SK-N-MC (cell line): ENCODE data around the gene HYI.
A peak's percentile ranks its signal among the peaks of the same experiment; 100 is the strongest.
"Not testable (repeated sequence)": the region's sequence is repeated elsewhere in the genome, so short reads cannot be mapped to it uniquely, and the experiment has no call there.

Source experiments
- DNase-seq: peaks from one replicate; pipeline ENCODE4 v3.0.0-alpha.2; 2011; ENCODE audit warnings: low read depth, low spot score
- H3K27ac ChIP-seq: fragments of 200-600 bp; sonication (generic); 2 replicates; pipeline ENCODE4 v1.5.1; 2016; ENCODE audit warnings: mixed run types
- H3K36me3 ChIP-seq: fragments of 200-600 bp; sonication (generic); 2 replicates; pipeline ENCODE4 v1.6.1; 2017; ENCODE audit warnings: antibody characterized with exemption, low read length, mixed read lengths; ENCODE audit not compliant: insufficient read depth
- H3K4me3 ChIP-seq: fragments of 200-600 bp; sonication (generic); 2 replicates; pipeline ENCODE4 v1.5.1; 2016
- H3K9ac ChIP-seq: fragments of 200-600 bp; sonication (generic); 2 replicates; pipeline ENCODE4 v1.8.0; 2017; ENCODE audit warnings: mixed run types, mixed read lengths; ENCODE audit not compliant: insufficient read length
- H3K9me3 ChIP-seq: fragments of 200-600 bp; sonication (generic); 2 replicates; pipeline ENCODE4 v1.6.1; 2017; ENCODE audit warnings: low read depth, mild to moderate bottlenecking, antibody characterized with exemption, low read length, moderate library complexity, mixed read lengths
- EZH2 ChIP-seq: fragments of 200-600 bp; sonication (generic); IDR thresholded peaks from one replicate; pipeline ENCODE4 v1.6.1; 2017; ENCODE audit warnings: antibody characterized with exemption
- FOXP2 ChIP-seq: optimal IDR thresholded peaks from 2 replicates; pipeline ENCODE3; 2011; ENCODE audit warnings: mild to moderate bottlenecking, moderate library complexity; ENCODE audit not compliant: insufficient read depth; ENCODE audit errors: extremely low read length, control extremely low read depth
- POLR2AphosphoS5 ChIP-seq: IDR thresholded peaks from 2 replicates; pipeline ENCODE4 v1.6.1; 2012; ENCODE audit warnings: mild to moderate bottlenecking, low read depth, low read length, borderline replicate concordance

HYI gene

DNA sequence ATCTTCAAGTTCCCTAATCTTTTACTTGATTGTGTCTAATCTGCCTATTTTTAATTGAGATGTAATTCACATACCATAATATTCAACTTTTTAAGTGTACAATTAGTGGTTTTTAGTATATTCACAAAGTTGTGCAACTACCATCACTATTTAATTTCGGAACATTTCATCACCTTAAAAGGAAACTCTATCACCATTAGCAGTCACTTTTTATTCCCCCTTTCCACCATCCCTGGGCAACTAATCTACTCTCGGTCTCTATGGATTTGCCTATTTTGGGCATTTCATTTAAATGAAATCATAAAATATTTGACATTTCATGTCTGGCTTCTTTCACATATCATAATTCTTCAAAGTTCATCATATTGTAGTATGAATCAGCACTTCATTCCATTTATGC is 30.6 kb upstream of the HYI start:
- DNase-seq, result no peak
- Histone ChIP-seq H3K9ac (no peak overlapping the region), H3K36me3 (no peaks in the 10 kb centered on the region), H3K9me3 (peaks cover 5% of the 10 kb centered on the region; the same call in 1 of the 2 replicates), H3K27ac (no peak overlapping the region), H3K4me3 (no peak overlapping the region)
- TF ChIP-seq POLR2AphosphoS5 (no peak), EZH2 (no peak), FOXP2 (no peak)

DNA sequence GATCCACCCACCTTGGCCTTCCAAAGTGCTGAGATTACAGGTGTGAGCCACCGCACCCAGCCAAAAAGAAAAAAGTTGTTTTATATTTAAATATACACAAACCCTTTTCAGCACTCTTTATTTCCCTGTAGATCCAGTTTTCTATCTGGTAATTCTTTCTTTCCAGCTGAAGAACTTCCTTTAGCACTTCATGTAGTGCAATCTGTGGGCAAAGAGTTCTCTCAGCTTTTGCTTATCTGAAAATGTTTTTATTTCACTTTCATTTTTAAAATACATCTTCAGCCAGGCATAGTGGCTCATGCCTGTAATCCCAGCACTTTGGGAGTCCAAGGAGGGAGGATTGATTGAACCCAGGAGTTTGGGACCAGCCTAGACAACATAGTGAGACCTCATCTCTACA is 28.5 kb upstream of the HYI start:
- no peak for TF ChIP-seq POLR2AphosphoS5
- no peak for TF ChIP-seq EZH2
- no peak for TF ChIP-seq FOXP2
- no peak overlapping the region for H3K4me3 ChIP-seq
- no peaks in the 10 kb centered on the region for H3K9me3 ChIP-seq
- no peak overlapping the region for H3K27ac ChIP-seq
- DNase-seq, result no peak
- H3K9ac ChIP-seq, result no peak overlapping the region
- no peaks in the 10 kb centered on the region for H3K36me3 ChIP-seq

DNA sequence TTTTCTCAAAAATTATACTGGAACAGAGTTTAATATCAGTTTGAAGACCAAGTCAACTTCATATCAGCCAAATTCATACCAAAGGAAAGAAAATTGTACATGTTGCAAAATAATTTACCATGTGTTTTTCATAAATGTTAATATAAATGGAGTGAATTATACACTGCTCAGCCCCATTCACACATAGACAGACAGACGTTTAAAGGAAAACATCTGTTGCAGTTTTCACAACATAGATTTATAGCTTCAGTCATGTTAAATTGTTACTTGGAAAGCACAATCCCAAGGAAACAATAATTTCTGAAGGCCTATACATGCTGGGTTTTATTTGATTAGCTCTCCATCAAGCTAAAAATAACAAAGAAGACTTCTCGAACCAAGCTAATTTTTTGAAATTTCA is 27.8 kb upstream of the HYI start:
- Histone ChIP-seq H3K9ac (no peak overlapping the region), H3K27ac (peak overlapping the region; percentile 52; the same call in 1 of the 2 replicates), H3K9me3 (no peaks in the 10 kb centered on the region), H3K4me3 (peak overlapping the region; percentile 16; the same call in 1 of the 2 replicates), H3K36me3 (no peaks in the 10 kb centered on the region)
- peak; percentile 70 for DNase-seq
- TF ChIP-seq FOXP2 (no peak), POLR2AphosphoS5 (peak; percentile 42; the same call in 1 of the 2 replicates)

DNA sequence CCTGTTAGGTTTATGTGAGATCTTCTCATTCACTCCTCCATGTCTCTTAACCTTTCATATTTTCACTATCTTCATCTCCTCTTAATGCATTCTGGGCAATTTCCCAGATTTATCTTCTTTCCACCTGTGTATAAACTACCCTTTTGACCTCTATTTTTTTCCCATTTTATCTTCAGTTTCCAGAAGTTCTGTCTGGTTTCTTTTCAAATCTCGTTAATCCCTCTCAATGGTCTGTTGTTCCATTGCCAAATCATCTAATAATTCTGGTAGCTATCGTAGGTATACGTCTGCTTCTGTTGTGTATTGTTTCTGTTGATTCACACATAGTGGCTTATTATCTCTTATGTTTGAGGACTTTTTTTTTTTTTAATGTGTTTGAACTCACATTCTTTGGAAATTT is 25.7 kb upstream of the HYI start:
- H3K36me3 ChIP-seq, result no peaks in the 10 kb centered on the region
- H3K4me3 ChIP-seq, result no peak overlapping the region
- H3K9me3 ChIP-seq, result no peaks in the 10 kb centered on the region
- H3K27ac ChIP-seq, result no peak overlapping the region
- TF ChIP-seq POLR2AphosphoS5 (no peak), FOXP2 (no peak), EZH2 (no peak)
- H3K9ac ChIP-seq, result no peak overlapping the region
- DNase-seq, result no peak

DNA sequence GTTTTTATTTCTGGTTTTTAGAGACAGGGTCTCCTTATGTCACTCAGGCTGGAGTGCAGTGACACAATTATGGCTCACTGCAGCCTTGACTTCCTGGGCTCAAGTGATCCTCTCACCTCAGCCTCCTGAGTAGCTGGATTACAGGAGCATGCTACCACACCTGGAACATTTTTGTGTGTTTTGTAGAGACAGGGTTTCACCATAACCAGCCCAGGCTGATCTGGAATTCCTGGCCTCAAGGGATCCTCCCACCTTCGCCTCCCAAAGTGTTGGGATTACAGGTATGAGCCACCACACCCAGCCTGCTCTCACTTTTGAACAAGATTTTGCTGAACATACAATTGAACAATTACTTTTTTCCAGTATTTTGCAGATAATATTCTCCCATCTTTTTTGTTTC is 24.0 kb upstream of the HYI start:
- DNase-seq, result no peak
- no peaks in the 10 kb centered on the region for H3K36me3 ChIP-seq
- H3K9me3 ChIP-seq, result no peaks in the 10 kb centered on the region
- no peak for TF ChIP-seq EZH2
- TF ChIP-seq FOXP2, result no peak
- H3K27ac ChIP-seq, result no peak overlapping the region
- no peak overlapping the region for H3K4me3 ChIP-seq
- no peak overlapping the region for H3K9ac ChIP-seq

DNA sequence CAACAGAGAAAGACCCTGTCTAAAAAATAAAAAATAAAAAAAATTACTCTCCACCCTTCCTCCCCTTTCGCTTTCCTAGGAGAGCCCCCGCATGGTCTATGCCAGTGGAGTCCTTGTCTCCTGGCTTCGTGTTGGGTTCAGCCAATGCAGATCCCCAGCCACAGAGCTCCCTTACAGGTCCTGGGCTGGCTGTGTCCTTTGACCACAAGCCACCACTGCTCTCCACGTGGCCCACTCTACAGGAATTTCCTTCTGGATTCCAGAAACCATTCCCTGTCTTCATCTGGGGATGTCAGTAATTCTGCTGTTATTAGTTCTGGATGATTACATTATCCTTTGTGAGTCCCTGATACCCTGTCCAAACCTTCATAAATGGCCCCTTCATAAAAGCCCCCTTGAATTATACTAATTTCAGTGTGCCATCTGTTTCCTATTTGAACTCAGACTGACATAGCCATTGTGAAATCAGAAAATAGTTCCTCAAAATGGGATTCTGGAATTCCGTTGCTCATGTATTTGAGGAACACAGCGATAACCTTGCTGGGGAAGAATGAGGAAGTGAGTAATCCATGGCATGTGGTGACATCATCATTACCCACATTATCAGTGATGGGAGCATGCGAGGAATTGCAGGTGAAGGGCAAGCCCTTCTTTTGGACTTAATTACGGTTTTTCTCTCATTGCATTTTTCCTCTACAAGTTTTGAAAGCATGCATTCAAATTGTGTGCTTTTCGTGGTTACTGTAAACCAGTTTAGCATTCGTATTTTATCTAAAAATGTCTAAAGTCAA is 22.1 kb upstream of the HYI start:
- H3K9me3 ChIP-seq, H3K36me3 ChIP-seq, DNase-seq, H3K27ac ChIP-seq, H3K4me3 ChIP-seq, H3K9ac ChIP-seq: not testable (repeated sequence)

DNA sequence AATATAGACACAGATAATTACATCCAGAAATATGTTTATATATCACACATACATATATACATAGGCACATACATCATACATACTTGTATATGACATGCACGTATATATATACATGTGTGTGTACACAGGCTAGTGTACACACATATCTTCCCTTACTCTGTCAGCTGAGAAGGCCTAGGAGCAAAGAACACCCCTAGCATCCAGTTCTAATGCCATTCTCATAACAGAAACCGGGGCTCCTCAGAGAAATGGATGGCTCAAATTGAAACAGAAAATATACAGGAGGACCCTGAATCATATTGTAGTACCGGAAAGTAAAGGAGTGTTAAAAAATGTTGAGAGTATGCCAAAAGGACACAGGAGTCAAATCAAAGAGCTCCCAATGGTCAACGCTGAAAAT is 19.7 kb upstream of the HYI start:
- Histone ChIP-seq H3K9me3 (no peaks in the 10 kb centered on the region), H3K4me3 (no peak overlapping the region), H3K9ac (no peak overlapping the region), H3K27ac (no peak overlapping the region), H3K36me3 (no peaks in the 10 kb centered on the region)
- no peak for DNase-seq
- TF ChIP-seq EZH2 (no peak), FOXP2 (no peak), POLR2AphosphoS5 (no peak)

DNA sequence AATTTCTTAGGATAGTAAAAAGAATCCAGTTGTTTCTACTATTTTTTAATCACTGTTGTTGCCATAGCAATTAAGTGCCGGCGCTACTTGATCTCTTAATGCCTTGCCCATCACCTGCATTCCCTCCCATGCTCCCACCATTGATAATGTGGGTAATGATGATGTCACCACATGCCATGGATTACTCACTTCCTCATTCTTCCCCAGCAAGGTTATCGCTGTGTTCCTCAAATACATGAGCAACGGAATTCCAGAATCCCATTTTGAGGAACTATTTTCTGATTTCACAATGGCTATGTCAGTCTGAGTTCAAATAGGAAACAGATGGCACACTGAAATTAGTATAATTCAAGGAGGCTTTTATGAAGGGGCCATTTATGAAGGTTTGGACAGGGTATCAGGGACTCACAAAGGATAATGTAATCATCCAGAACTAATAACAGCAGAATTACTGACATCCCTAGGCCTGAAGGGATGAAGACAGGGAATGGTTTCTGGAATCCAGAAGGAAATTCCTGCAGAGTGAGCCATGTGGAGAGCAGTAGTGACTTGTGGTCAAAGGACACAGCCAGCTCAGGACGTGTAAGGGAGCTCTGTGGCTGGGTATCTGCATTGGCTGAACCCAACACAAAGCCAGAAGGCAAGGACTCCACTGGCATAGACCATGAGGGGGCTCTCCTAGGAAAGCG is 18.9 kb upstream of the HYI start:
- not testable (repeated sequence) for H3K9me3 ChIP-seq, H3K9ac ChIP-seq, DNase-seq, H3K36me3 ChIP-seq
- 0 out of 2 replicates have a peak overlapping the region, but pooled peaks have one; percentile 4 for H3K4me3 ChIP-seq
- peak overlapping the region; percentile 51 for H3K27ac ChIP-seq

DNA sequence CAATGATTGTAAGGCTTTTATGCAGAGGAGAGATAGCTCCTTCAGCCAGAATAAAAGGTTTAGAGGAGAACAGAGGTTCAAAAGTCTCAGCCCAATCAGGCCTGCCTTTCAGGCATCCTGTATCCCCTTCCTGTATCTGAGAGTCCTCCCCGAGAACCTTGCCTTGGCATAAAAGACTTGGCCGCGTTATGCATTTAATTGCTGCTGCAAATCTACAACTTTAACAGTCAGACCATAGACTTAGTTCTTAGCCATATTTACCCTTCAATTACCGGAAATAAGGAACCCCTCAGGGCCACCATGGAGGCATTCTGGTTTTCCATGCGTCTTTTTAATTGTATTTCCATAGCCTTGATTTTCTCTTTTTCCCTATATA is 18.3 kb upstream of the HYI start:
- no peak for DNase-seq
- Histone ChIP-seq H3K36me3 (no peaks in the 10 kb centered on the region), H3K27ac (peak overlapping the region; percentile 48; the same call in 1 of the 2 replicates)

More for the DNA sequence above, 18.3 kb upstream of the HYI start:
- TF ChIP-seq FOXP2, result no peak
- 0 out of 2 replicates have a peak overlapping the region, but pooled peaks have one; percentile 4 for H3K4me3 ChIP-seq
- no peaks in the 10 kb centered on the region for H3K9me3 ChIP-seq
- no peak overlapping the region for H3K9ac ChIP-seq
